Liver (tissue), 9 donors: Measurements from ENCODE around the gene TPST2. TPM values are rescaled to one million over a fixed set of nuclear protein-coding genes. Genes with fewer than 3 reads are reported as not detected.
"Not testable (repeated sequence)": the region's sequence is repeated elsewhere in the genome, so short reads cannot be mapped to it uniquely, and the experiment has no call there.

ENCODE experiments used
- DNase-seq: peaks from one replicate; pipeline ENCODE4 v3.0.0-alpha.2; 2017; ENCODE audit warnings: low spot score
- H3K27ac ChIP-seq, 2 donors: one replicate each; pipeline ENCODE4 v1.7.0; 2013; ENCODE audit warnings: inconsistent platforms in 2 of 2, low read length in 2 of 2, control low read depth in 1 of 2, low read depth in 1 of 2, mild to moderate bottlenecking in 1 of 2
- H3K27me3 ChIP-seq, 4 donors: one replicate each; pipeline versions ENCODE4 v1.6.1 to v1.7.0; 2013; ENCODE audit warnings: low read length in 3 of 4, inconsistent platforms in 1 of 4, mild to moderate bottlenecking in 1 of 4, moderate library complexity in 1 of 4; ENCODE audit not compliant: control insufficient read depth in 4 of 4, insufficient read depth in 4 of 4
- H3K36me3 ChIP-seq, 4 donors: one replicate each; pipeline versions ENCODE4 v1.6.1 to v1.7.0; 2013; ENCODE audit warnings: low read length in 3 of 4, mild to moderate bottlenecking in 3 of 4, low read depth in 1 of 4, moderate library complexity in 1 of 4; ENCODE audit not compliant: control insufficient read depth in 4 of 4, insufficient read depth in 3 of 4
- H3K4me1 ChIP-seq, 4 donors: one replicate each; pipeline versions ENCODE4 v1.6.1 to v1.7.0; 2013; ENCODE audit warnings: low read length in 3 of 4, mild to moderate bottlenecking in 3 of 4, moderate library complexity in 1 of 4; ENCODE audit not compliant: control insufficient read depth in 4 of 4, insufficient read depth in 4 of 4
- H3K4me3 ChIP-seq, 3 donors: one replicate each; pipeline versions ENCODE4 v1.6.1 to v1.7.0; 2013; ENCODE audit warnings: low read length in 3 of 3, control low read depth in 1 of 3, low read depth in 1 of 3, mild to moderate bottlenecking in 1 of 3
- H3K9ac ChIP-seq, 2 donors: one replicate each; pipeline ENCODE4 v1.7.0; 2013; ENCODE audit warnings: low read length in 2 of 2, mild to moderate bottlenecking in 2 of 2, moderate library complexity in 2 of 2, control low read depth in 1 of 2, low read depth in 1 of 2
- H3K9me3 ChIP-seq, 4 donors: one replicate each; pipeline versions ENCODE4 v1.6.1 to v1.7.0; 2013; ENCODE audit warnings: low read length in 3 of 4; ENCODE audit not compliant: control insufficient read depth in 4 of 4
- FOXA1 ChIP-seq: IDR thresholded peaks from 2 replicates; pipeline ENCODE4 v1.6.1; 2016; ENCODE audit warnings: antibody characterized with exemption
- FOXA2 ChIP-seq: IDR thresholded peaks from 2 replicates; pipeline ENCODE4 v1.6.1; 2016; ENCODE audit warnings: antibody characterized with exemption
- GABPA ChIP-seq, 2 donors: IDR thresholded peaks in 1 of 2; conservative IDR thresholded peaks in 1 of 2; 2 replicates each; pipeline ENCODE4 v1.6.1; 2016; ENCODE audit warnings: antibody characterized with exemption in 2 of 2, mild to moderate bottlenecking in 1 of 2, moderate library complexity in 1 of 2
- HNF4A ChIP-seq, 2 donors: conservative IDR thresholded peaks; 2 replicates each; pipeline ENCODE4 v1.6.1; 2016; ENCODE audit warnings: antibody characterized with exemption in 2 of 2, mild to moderate bottlenecking in 2 of 2
- HNF4G ChIP-seq: IDR thresholded peaks from 2 replicates; pipeline ENCODE4 v1.6.1; 2016; ENCODE audit warnings: antibody characterized with exemption
- JUND ChIP-seq, 2 donors: IDR thresholded peaks; 2 replicates each; pipeline ENCODE4 v1.6.1; 2016; ENCODE audit warnings: antibody characterized with exemption in 2 of 2
- RAD21 ChIP-seq, 2 donors: IDR thresholded peaks; 2 replicates each; pipeline ENCODE4 v1.6.1; 2016; ENCODE audit warnings: antibody characterized with exemption in 2 of 2, mild to moderate bottlenecking in 2 of 2
- RXRA ChIP-seq, 2 donors: IDR thresholded peaks; 2 replicates each; pipeline ENCODE4 v1.6.1; 2017 to 2018; ENCODE audit warnings: antibody characterized with exemption in 2 of 2, mild to moderate bottlenecking in 1 of 2
- SP1 ChIP-seq: IDR thresholded peaks from 2 replicates; pipeline ENCODE4 v1.6.1; 2018; ENCODE audit warnings: antibody characterized with exemption, mild to moderate bottlenecking
- TAF1 ChIP-seq: conservative IDR thresholded peaks from 2 replicates; pipeline ENCODE4 v1.6.1; 2016; ENCODE audit warnings: antibody characterized with exemption, mild to moderate bottlenecking
- YY1 ChIP-seq: IDR thresholded peaks from 2 replicates; pipeline ENCODE4 v1.6.1; 2016; ENCODE audit warnings: antibody characterized with exemption, mild to moderate bottlenecking
- ZBTB33 ChIP-seq: IDR thresholded peaks from 2 replicates; pipeline ENCODE4 v1.6.1; 2016; ENCODE audit warnings: antibody characterized with exemption
- WGBS: extraction: QIAGEN DNeasy Blood & Tissue Kit; methylation state at CpG from one replicate; pipeline ENCODE4 v1.1.7; 2013; 5-methylcytosine and 5-hydroxymethylcytosine counted together
- polyA plus RNA-seq, 2 donors: library from polyadenylated mRNA; stranded (reverse) in 1 of 2; unstranded in 1 of 2; fragments of 200-250 nt in 1 of 2; fragments of >200 nt in 1 of 2; fragmentation: Nextera tagmentation in 1 of 2; extraction: Ambion mirVana in 1 of 2; gene quantifications; one replicate each; pipeline versions ENCODE4 v1.2.1 to v1.2.3, GENCODE V29; 2013 to 2015
- total RNA-seq, 2 donors: library from RNA; depleted of rRNA; stranded (reverse); fragments of >200 nt; gene quantifications; one replicate each; pipeline ENCODE4 v1.2.3, GENCODE V29; 2014
- TF ChIP-seq, protein P1 (sequence below): IDR thresholded peaks from 2 replicates; pipeline ENCODE4 v1.6.1; 2016; ENCODE audit warnings: antibody characterized with exemption
- TF ChIP-seq, protein P2 (sequence below): IDR thresholded peaks from 2 replicates; pipeline ENCODE4 v1.6.1; 2016; ENCODE audit warnings: antibody characterized with exemption, mild to moderate bottlenecking
- TF ChIP-seq, protein P3 (sequence below): fragments of 150-350 bp; IDR thresholded peaks from 2 replicates; pipeline ENCODE4 v1.5.1; 2017; ENCODE audit warnings: improper control_type of control experiment, low read depth, low read length; ENCODE audit not compliant: missing input control
- donor health status: healthy.
- donor health status: healthy.
- donor health status: healthy.
- donor health status: healthy.
- donor health status: healthy.

Gene TPST2
- total and polyA plus RNA-seq, 4 donors, result 33.3 to 109 (median 69.7) TPM

DNA sequence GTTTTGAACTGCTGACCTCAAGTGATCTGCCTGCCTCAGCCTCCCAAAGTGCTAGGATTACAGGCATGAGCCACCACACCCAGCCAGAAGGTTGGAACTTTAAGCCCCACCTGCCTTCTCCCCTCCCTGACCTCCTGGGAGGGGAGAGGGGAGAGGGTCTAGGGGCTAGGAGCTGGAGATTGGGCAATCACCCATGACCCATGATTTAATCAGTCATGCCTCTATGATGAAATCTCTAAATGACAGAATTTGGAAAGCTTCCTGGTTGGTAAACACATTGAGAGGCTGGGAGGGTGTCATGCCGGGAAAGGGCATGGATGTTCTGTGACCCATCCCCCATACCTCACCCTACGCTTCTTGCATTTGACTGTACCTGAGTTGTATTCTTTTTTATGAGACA, 60.6 kb downstream of the TPST2 start (continued):
- TF ChIP-seq JUND (IDR thresholded peaks at IDR 0.05) (peak; percentile 78 to 92), GABPA (IDR thresholded peaks at IDR 0.05 in 1 of 2, conservative IDR thresholded peaks at IDR 0.05 in 1 of 2) (peak; percentile 28 to 65), SP1 (peak; percentile 93), FOXA1 (peak; percentile 87), ZBTB33 (peak; percentile 95), YY1 (peak; percentile 82)

DNA sequence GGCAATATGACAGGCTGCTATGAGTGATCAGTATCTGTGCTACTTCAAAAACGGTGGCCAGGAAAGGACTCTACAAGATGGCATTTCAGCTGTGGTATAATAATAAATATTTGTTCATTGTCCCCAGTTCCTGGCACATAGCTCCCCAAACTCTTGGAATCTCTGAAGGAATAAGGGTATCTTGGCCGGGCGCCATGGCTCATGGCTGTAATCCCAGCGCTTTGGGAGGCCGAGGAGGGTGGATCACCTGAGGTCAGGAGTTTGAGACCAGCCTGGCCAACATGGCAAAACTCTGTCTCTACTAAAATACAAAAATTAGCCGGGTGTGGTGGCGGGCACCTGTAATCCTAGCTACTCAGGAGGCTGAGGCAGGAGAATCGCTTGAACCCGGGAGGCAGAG, 61.4 kb downstream of the TPST2 start:
- H3K4me3 ChIP-seq, DNase-seq: not testable (repeated sequence)

DNA sequence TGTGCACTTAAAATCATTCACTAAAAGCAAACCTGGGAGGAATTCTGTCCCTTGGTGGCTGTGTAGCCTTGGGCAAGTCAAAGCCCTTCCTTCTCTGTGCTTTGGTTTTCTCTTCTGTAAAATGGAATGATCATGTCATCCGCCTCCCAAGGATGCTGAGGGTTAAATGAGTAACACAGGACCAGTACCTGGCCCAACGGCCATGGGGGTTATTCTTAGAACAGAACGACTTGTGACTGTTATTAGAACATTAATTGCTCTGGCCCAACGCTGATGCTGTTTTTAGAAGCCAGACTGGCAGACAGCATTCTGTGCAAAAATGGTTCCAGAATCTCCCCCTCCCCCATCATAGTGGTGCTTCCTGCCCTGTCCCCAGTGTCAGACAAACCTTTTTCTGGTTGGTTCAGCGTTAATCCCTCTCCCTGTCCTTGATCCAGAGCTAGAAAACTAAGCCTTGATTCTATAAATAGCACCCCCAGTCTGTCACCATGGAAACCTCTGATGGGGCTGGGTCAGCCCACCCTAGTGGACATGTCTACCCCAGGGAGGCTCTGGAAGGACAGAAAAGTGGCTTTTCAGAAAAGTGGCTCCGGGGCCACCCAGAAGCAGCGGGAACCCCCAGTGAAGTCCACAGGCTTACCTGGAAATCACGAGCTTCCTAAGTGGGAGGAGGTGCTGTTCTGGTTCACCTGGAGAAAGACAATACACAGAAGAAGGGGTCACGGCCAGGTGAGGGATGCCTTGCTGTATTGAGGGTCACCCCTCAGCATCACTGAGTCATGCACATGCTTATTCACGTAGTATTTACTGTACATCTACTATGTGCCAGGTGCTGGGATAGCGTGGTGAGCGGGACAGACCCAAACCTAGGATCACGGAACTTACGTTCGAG, 62.1 kb downstream of the TPST2 start:
- Histone ChIP-seq H3K4me3 (peak overlapping the region; percentile 37 to 71 (median 66)), H3K27me3 (no peaks in the 10 kb centered on the region), H3K36me3 (peaks cover 0 to 13% (median 8%) of the 10 kb centered on the region in 4 donors), H3K9ac (peak overlapping the region; percentile 93 to 97), H3K27ac (peak overlapping the region; percentile 91 to 93), H3K9me3 (no peaks in the 10 kb centered on the region), H3K4me1 (peaks cover 4 to 31% (median 9%) of the 10 kb centered on the region in 4 donors)
- TF ChIP-seq FOXA1, result no peak
- TF ChIP-seq, protein P1, sequence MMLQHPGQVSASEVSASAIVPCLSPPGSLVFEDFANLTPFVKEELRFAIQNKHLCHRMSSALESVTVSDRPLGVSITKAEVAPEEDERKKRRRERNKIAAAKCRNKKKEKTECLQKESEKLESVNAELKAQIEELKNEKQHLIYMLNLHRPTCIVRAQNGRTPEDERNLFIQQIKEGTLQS, result no peak
- TF ChIP-seq JUND (IDR thresholded peaks at IDR 0.05), result peak in 1 of 2 donors; percentile 13
- TF ChIP-seq, protein P2, sequence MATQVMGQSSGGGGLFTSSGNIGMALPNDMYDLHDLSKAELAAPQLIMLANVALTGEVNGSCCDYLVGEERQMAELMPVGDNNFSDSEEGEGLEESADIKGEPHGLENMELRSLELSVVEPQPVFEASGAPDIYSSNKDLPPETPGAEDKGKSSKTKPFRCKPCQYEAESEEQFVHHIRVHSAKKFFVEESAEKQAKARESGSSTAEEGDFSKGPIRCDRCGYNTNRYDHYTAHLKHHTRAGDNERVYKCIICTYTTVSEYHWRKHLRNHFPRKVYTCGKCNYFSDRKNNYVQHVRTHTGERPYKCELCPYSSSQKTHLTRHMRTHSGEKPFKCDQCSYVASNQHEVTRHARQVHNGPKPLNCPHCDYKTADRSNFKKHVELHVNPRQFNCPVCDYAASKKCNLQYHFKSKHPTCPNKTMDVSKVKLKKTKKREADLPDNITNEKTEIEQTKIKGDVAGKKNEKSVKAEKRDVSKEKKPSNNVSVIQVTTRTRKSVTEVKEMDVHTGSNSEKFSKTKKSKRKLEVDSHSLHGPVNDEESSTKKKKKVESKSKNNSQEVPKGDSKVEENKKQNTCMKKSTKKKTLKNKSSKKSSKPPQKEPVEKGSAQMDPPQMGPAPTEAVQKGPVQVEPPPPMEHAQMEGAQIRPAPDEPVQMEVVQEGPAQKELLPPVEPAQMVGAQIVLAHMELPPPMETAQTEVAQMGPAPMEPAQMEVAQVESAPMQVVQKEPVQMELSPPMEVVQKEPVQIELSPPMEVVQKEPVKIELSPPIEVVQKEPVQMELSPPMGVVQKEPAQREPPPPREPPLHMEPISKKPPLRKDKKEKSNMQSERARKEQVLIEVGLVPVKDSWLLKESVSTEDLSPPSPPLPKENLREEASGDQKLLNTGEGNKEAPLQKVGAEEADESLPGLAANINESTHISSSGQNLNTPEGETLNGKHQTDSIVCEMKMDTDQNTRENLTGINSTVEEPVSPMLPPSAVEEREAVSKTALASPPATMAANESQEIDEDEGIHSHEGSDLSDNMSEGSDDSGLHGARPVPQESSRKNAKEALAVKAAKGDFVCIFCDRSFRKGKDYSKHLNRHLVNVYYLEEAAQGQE, result peak; percentile 35
- TF ChIP-seq HNF4A (conservative IDR thresholded peaks at IDR 0.05), result peak in 1 of 2 donors; percentile 9
- no peak for TF ChIP-seq GABPA (IDR thresholded peaks at IDR 0.05 in 1 of 2, conservative IDR thresholded peaks at IDR 0.05 in 1 of 2)
- TF ChIP-seq RAD21 (IDR thresholded peaks at IDR 0.05), result no peak
- TF ChIP-seq TAF1, result peak; percentile 42
- TF ChIP-seq HNF4G, result no peak
- peak; percentile 28 for TF ChIP-seq YY1
- TF ChIP-seq FOXA2, result peak; percentile 8
- peak; percentile 27 for TF ChIP-seq SP1
- peak in 1 of 2 donors; percentile 9 for TF ChIP-seq RXRA (IDR thresholded peaks at IDR 0.05)
- TF ChIP-seq, protein P3, sequence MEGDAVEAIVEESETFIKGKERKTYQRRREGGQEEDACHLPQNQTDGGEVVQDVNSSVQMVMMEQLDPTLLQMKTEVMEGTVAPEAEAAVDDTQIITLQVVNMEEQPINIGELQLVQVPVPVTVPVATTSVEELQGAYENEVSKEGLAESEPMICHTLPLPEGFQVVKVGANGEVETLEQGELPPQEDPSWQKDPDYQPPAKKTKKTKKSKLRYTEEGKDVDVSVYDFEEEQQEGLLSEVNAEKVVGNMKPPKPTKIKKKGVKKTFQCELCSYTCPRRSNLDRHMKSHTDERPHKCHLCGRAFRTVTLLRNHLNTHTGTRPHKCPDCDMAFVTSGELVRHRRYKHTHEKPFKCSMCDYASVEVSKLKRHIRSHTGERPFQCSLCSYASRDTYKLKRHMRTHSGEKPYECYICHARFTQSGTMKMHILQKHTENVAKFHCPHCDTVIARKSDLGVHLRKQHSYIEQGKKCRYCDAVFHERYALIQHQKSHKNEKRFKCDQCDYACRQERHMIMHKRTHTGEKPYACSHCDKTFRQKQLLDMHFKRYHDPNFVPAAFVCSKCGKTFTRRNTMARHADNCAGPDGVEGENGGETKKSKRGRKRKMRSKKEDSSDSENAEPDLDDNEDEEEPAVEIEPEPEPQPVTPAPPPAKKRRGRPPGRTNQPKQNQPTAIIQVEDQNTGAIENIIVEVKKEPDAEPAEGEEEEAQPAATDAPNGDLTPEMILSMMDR, result no peak
- DNase-seq, result no peak
- 38% methylated on average over 15 of the region's 15 CpGs for WGBS

More for the DNA sequence above, 61.4 kb downstream of the TPST2 start:
- H3K9ac ChIP-seq, result peak overlapping the region in 1 of 2 donors; percentile 97
- H3K27me3 ChIP-seq, H3K9me3 ChIP-seq: not testable (repeated sequence)
- 47% methylated on average over 9 of the region's 9 CpGs for WGBS
- H3K36me3 ChIP-seq, result peaks cover 0 to 13% (median 8%) of the 10 kb centered on the region in 4 donors
- peak; percentile 17 for TF ChIP-seq YY1
- H3K27ac ChIP-seq, result peak overlapping the region; percentile 91 to 93
- H3K4me1 ChIP-seq, result peaks cover 4 to 31% (median 9%) of the 10 kb centered on the region in 4 donors
